SK-N-SH (cell line): ENCODE measurements around the gene LPP.

Experiments
- RAD21 ChIP-seq: IDR thresholded peaks from 2 replicates; pipeline ENCODE4 v1.6.1; 2012; ENCODE audit warnings: mild to moderate bottlenecking, low read length
- RFX5 ChIP-seq: IDR thresholded peaks from 2 replicates; pipeline ENCODE4 v1.6.1; 2012; ENCODE audit warnings: mild to moderate bottlenecking, improper control_type of control experiment, low read length
- SIN3A ChIP-seq: IDR thresholded peaks from 2 replicates; pipeline ENCODE4 v1.6.1; 2012; ENCODE audit warnings: low read depth, mild to moderate bottlenecking, low read length, moderate library complexity, borderline replicate concordance
- TF ChIP-seq, protein P1 (sequence below): IDR thresholded peaks from 2 replicates; pipeline ENCODE4 v1.4.0; 2012; ENCODE audit warnings: low read depth, borderline replicate concordance
- TF ChIP-seq, protein P2 (sequence below): fragments of 200-600 bp; sonication (generic); IDR thresholded peaks from 2 replicates; pipeline ENCODE4 v1.6.1; 2017; ENCODE audit warnings: antibody characterized with exemption, mild to moderate bottlenecking, moderate library complexity
- TF ChIP-seq, protein P3 (sequence below): IDR thresholded peaks from 2 replicates; pipeline ENCODE4 v1.4.0; 2012; ENCODE audit warnings: low read depth, borderline replicate concordance

DNA sequence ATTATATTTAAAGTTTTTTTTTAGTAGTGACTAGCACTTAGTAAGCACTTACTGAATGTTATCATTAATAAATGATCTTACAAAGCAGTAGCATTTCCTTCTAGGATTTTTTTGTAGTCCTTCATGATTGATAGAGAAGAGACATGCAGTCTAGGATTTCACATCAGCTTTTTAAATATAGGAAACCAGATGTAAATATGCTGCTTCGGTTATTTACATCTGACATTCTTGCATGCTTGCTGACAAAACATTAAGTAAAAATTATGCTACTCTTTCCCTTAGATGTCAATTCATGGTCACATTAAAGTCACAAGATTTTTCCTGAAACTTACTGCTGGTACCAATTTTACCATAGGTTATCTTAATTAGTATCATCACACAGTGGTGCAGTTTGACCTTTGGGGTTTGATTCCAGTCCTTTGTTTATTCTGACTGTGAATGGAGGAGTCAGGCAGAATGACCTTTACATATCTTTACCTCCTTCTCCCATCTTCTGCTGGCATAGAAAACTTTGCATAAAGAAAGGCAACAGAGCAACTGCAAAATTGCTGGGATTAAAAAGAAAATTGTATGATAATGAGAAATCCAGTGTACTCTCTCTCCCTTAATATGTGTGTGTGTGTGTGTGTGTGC lies 286.5 kb downstream of the LPP start:
- TF ChIP-seq, protein P1, sequence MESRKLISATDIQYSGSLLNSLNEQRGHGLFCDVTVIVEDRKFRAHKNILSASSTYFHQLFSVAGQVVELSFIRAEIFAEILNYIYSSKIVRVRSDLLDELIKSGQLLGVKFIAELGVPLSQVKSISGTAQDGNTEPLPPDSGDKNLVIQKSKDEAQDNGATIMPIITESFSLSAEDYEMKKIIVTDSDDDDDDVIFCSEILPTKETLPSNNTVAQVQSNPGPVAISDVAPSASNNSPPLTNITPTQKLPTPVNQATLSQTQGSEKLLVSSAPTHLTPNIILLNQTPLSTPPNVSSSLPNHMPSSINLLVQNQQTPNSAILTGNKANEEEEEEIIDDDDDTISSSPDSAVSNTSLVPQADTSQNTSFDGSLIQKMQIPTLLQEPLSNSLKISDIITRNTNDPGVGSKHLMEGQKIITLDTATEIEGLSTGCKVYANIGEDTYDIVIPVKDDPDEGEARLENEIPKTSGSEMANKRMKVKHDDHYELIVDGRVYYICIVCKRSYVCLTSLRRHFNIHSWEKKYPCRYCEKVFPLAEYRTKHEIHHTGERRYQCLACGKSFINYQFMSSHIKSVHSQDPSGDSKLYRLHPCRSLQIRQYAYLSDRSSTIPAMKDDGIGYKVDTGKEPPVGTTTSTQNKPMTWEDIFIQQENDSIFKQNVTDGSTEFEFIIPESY = no peak
- TF ChIP-seq, protein P2, sequence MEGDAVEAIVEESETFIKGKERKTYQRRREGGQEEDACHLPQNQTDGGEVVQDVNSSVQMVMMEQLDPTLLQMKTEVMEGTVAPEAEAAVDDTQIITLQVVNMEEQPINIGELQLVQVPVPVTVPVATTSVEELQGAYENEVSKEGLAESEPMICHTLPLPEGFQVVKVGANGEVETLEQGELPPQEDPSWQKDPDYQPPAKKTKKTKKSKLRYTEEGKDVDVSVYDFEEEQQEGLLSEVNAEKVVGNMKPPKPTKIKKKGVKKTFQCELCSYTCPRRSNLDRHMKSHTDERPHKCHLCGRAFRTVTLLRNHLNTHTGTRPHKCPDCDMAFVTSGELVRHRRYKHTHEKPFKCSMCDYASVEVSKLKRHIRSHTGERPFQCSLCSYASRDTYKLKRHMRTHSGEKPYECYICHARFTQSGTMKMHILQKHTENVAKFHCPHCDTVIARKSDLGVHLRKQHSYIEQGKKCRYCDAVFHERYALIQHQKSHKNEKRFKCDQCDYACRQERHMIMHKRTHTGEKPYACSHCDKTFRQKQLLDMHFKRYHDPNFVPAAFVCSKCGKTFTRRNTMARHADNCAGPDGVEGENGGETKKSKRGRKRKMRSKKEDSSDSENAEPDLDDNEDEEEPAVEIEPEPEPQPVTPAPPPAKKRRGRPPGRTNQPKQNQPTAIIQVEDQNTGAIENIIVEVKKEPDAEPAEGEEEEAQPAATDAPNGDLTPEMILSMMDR = no peak
- no peak for TF ChIP-seq SIN3A
- TF ChIP-seq RFX5 = no peak
- TF ChIP-seq, protein P3, sequence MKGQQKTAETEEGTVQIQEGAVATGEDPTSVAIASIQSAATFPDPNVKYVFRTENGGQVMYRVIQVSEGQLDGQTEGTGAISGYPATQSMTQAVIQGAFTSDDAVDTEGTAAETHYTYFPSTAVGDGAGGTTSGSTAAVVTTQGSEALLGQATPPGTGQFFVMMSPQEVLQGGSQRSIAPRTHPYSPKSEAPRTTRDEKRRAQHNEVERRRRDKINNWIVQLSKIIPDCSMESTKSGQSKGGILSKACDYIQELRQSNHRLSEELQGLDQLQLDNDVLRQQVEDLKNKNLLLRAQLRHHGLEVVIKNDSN = no peak
- no peak for TF ChIP-seq RAD21
